Suprapubic skin (tissue), 4 donors: Measurements from ENCODE around the gene TRPV2. TPM values are rescaled to one million over a fixed set of nuclear protein-coding genes. Genes with fewer than 3 reads are reported as not detected.

Experiments used
- DNase-seq, 2 donors: peaks; one replicate each; pipeline ENCODE4 v3.0.0-alpha.2; 2019; ENCODE audit warnings: low spot score in 2 of 2
- H3K27ac ChIP-seq: fragments of 200-600 bp; sonication (generic); one replicate; pipeline ENCODE4 v1.5.1; 2019
- H3K27me3 ChIP-seq: fragments of 200-600 bp; sonication (generic); one replicate; pipeline ENCODE4 v1.5.1; 2019
- H3K36me3 ChIP-seq: fragments of 200-600 bp; sonication (generic); one replicate; pipeline ENCODE4 v1.5.1; 2019
- H3K4me1 ChIP-seq: fragments of 200-600 bp; sonication (generic); one replicate; pipeline ENCODE4 v1.5.1; 2019
- H3K4me3 ChIP-seq: fragments of 200-600 bp; sonication (generic); one replicate; pipeline ENCODE4 v1.5.1; 2019; ENCODE audit warnings: mild to moderate bottlenecking
- H3K9me3 ChIP-seq: fragments of 200-600 bp; sonication (generic); one replicate; pipeline ENCODE4 v1.5.1; 2019
- CTCF ChIP-seq, 2 donors: fragments of 200-600 bp in 1 of 2; fragments of 450-650 bp in 1 of 2; sonication (generic) in 1 of 2; IDR thresholded peaks; one replicate each; pipeline ENCODE4 v1.5.1; 2016 to 2019; ENCODE audit warnings: antibody characterized with exemption in 2 of 2, mild to moderate bottlenecking in 1 of 2, moderate library complexity in 1 of 2
- EP300 ChIP-seq: sonication (generic); formaldehyde crosslinking; IDR thresholded peaks from one replicate; pipeline ENCODE4 v1.6.1; 2017; ENCODE audit warnings: antibody characterized with exemption
- POLR2A ChIP-seq, 2 donors: fragments of 450-650 bp; IDR thresholded peaks; one replicate each; pipeline ENCODE4 v1.6.1; 2017; ENCODE audit warnings: antibody characterized with exemption in 2 of 2, mild to moderate bottlenecking in 2 of 2, moderate library complexity in 2 of 2
- POLR2AphosphoS5 ChIP-seq, 3 donors: sonication (generic); formaldehyde crosslinking; IDR thresholded peaks; one replicate each; pipeline ENCODE4 v1.6.1; 2017; ENCODE audit warnings: antibody characterized with exemption in 3 of 3
- WGBS: methylation state at CpG from one replicate; pipeline ENCODE4 v1.1.5; 2018; 5-methylcytosine and 5-hydroxymethylcytosine counted together
- total RNA-seq, 4 donors: library from RNA; depleted of rRNA; stranded (reverse); fragments of >200 nt; gene quantifications; one replicate each; pipeline ENCODE4 v1.1.0, GENCODE V29; 2016

Gene TRPV2
- total RNA-seq, 4 donors from 2014 or later: 3.0 to 13.9 (median 7.9) TPM

GRCh38 chr17:16478649-16479048 lies 63.3 kb downstream of the TRPV2 start:
- WGBS: 68% methylated on average over 6 of the region's 6 CpGs
- Histone ChIP-seq H3K27ac (peak overlapping the region; percentile 8), H3K4me1 (peaks cover 23% of the 10 kb centered on the region), H3K36me3 (no peaks in the 10 kb centered on the region), H3K27me3 (no peaks in the 10 kb centered on the region), H3K9me3 (no peaks in the 10 kb centered on the region), H3K4me3 (no peak overlapping the region)
- TF ChIP-seq POLR2A (IDR thresholded peaks at IDR 0.05): no peak
- TF ChIP-seq CTCF (IDR thresholded peaks at IDR 0.05): no peak
- no peak for TF ChIP-seq POLR2AphosphoS5 (IDR thresholded peaks at IDR 0.05)
- TF ChIP-seq EP300: no peak
- DNase-seq: no peak

DNA sequence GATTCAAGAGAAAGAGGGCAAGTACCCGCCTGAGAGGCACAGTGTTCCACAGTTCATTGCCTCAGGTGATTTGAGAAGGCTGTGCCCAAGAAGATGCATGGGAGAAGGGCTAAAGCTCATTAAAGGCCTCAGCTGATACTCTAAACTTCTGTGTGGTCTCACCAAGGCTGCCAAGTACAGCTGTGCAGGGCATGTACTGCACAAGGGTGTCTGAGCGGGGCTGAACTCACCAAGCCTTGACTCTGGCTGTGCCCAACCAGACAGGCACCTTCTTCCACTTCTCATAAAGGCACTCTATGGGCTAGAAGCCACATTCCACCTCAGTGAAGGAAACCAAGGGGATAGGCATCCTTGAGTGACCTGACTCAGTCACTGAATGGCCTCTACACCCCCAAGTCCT lies 63.9 kb downstream of the TRPV2 start:
- H3K36me3 ChIP-seq: no peaks in the 10 kb centered on the region
- peaks cover 26% of the 10 kb centered on the region for H3K4me1 ChIP-seq
- no peak overlapping the region for H3K27ac ChIP-seq
- H3K9me3 ChIP-seq: no peaks in the 10 kb centered on the region
- no peak for TF ChIP-seq POLR2AphosphoS5 (IDR thresholded peaks at IDR 0.05)
- TF ChIP-seq CTCF (IDR thresholded peaks at IDR 0.05): no peak
- no peak for TF ChIP-seq EP300
- TF ChIP-seq POLR2A (IDR thresholded peaks at IDR 0.05): no peak
- no peak overlapping the region for H3K4me3 ChIP-seq
- no peaks in the 10 kb centered on the region for H3K27me3 ChIP-seq
- DNase-seq: no peak
- 100% methylated on average over 2 of the region's 2 CpGs for WGBS

DNA sequence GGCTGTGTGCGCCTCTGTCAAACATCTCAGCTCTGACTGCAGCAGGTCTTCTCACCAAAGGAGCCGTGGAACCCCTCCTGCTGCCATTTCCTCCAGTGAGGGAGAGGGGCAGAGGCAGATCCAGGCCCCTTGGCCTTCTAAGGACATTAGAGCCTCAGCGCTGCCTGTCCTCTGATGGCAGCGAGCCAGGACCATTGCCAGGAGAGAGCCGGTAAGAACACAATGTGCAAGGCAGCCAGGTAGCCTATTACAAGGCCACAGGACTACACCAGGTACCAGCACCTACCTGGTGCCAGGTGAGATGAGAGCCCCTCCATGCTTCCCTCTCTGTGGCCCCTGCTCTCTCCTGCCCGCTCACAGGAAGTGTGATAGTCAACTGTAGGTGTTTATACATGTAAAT lies 65.6 kb downstream of the TRPV2 start:
- no peak for DNase-seq
- Histone ChIP-seq H3K27me3 (no peaks in the 10 kb centered on the region), H3K4me1 (peaks cover 41% of the 10 kb centered on the region), H3K36me3 (no peaks in the 10 kb centered on the region), H3K9me3 (no peaks in the 10 kb centered on the region), H3K4me3 (no peak overlapping the region), H3K27ac (no peak overlapping the region)
- no peak for TF ChIP-seq POLR2A (IDR thresholded peaks at IDR 0.05)
- 69% methylated on average over 4 of the region's 6 CpGs for WGBS

- Histone ChIP-seq H3K4me1 (peaks cover 49% of the 10 kb centered on the region), H3K36me3 (no peaks in the 10 kb centered on the region), H3K27me3 (no peaks in the 10 kb centered on the region), H3K9me3 (no peaks in the 10 kb centered on the region), H3K27ac (no peak overlapping the region), H3K4me3 (no peak overlapping the region)
- WGBS: 86% methylated on average over 2 of the region's 8 CpGs
- no peak for DNase-seq
- TF ChIP-seq POLR2AphosphoS5 (IDR thresholded peaks at IDR 0.05) (no peak), POLR2A (IDR thresholded peaks at IDR 0.05) (no peak), CTCF (IDR thresholded peaks at IDR 0.05) (no peak), EP300 (no peak)
Measured at GRCh38 chr17:16482253-16482652, 66.9 kb downstream of the TRPV2 start.

GRCh38 chr17:16483021-16483645 lies 67.8 kb downstream of the TRPV2 start:
- no peaks in the 10 kb centered on the region for H3K36me3 ChIP-seq
- no peak for DNase-seq
- peaks cover 42% of the 10 kb centered on the region for H3K4me1 ChIP-seq
- no peaks in the 10 kb centered on the region for H3K9me3 ChIP-seq
- TF ChIP-seq POLR2A (IDR thresholded peaks at IDR 0.05): no peak
- TF ChIP-seq CTCF (IDR thresholded peaks at IDR 0.05): no peak
- TF ChIP-seq POLR2AphosphoS5 (IDR thresholded peaks at IDR 0.05): no peak
- TF ChIP-seq EP300: no peak
- WGBS: 92% methylated on average over 2 of the region's 8 CpGs
- no peak overlapping the region for H3K27ac ChIP-seq
- no peaks in the 10 kb centered on the region for H3K27me3 ChIP-seq
- no peak overlapping the region for H3K4me3 ChIP-seq
